GM18520 (cell line): ENCODE results near the gene CCDC83.
A peak's percentile ranks its signal among the peaks of the same experiment; 100 is the strongest.
"Not testable (repeated sequence)": the region's sequence is repeated elsewhere in the genome, so short reads cannot be mapped to it uniquely, and the experiment has no call there.

Experiments used
- ATAC-seq: cut with Tn5 transposase; IDR thresholded peaks from one replicate; pipeline ENCODE4 v1.9.1; 2021; ENCODE audit not compliant: unreplicated experiment

CCDC83 gene

GRCh38 chr11:85939099-85940015 is 84.2 kb downstream of the CCDC83 start:
- ATAC-seq, result no peak

DNA sequence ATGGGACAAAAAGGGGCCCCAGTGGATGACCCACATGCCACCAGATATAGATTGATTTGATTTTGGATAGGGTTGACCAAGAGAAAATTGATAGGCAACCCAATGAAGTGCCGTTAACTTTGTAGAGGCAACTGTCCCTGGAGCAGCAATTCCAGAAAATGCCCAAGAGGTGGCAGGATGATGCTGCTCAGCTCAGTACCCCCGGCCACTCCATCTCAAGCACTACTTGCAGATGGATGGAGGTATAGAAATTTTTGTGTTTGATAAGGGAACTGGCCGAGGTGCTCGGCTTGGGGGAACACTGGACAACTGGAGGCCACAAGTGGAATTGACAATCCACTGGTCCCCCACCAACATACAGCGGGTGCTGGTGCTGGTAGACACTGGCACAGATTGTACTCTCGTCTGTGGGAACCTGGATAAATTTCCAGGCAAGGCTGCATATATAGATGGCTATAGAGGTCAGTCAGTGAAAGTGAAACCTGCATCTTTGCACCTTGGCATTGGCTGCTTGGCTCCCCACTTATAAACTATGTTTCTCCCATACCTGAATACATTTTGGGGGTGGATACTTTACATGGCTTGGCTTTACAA is 86.3 kb downstream of the CCDC83 start:
- no peak for ATAC-seq

DNA sequence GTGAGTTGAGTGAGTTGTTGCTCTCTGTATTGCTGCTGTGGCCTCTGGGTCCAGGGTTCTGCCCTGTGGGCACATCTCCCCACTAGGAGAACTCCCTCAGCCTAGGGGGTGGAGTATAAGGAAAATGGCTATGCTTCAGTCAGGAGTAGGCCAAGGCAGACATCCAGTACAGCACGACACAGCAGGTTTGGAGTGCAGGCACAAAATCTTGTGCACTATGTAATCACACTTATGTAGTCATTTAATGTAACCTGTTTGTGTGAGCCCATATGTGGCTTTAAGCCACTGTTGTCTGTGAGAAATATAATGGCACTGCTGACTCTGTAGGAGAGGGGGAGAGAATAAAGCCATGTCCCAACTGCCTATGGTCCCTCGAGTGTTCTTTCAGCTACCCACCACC is 90.1 kb downstream of the CCDC83 start:
- no peak for ATAC-seq

GRCh38 chr11:85945788-85946187 is 90.6 kb downstream of the CCDC83 start:
- ATAC-seq, result no peak

DNA sequence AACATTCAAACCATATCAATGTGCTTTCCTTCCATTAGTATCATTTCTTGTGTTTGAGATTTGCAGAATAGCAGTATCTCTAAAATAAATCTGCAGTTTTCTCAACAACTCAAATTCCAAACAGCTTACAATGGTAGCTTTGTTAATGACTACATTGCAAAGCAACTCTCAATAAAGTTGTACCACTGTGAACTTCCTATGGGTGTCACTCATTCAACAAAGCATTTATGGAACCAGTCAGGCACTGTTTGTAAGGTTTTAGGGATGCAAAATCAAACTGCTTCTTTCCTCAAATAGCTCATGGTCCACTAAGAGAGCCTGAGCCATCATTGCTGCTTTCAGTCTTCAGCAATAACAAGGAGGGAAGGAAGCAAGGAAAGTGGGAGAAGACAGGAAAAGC is 91.0 kb downstream of the CCDC83 start:
- ATAC-seq, result no peak

GRCh38 chr11:85947431-85948272 is 92.5 kb downstream of the CCDC83 start:
- ATAC-seq, result peak; percentile 47

GRCh38 chr11:85948884-85949283 is 93.7 kb downstream of the CCDC83 start:
- peak; percentile 38 for ATAC-seq

GRCh38 chr11:85949798-85950197 is 94.6 kb downstream of the CCDC83 start:
- no peak for ATAC-seq

DNA sequence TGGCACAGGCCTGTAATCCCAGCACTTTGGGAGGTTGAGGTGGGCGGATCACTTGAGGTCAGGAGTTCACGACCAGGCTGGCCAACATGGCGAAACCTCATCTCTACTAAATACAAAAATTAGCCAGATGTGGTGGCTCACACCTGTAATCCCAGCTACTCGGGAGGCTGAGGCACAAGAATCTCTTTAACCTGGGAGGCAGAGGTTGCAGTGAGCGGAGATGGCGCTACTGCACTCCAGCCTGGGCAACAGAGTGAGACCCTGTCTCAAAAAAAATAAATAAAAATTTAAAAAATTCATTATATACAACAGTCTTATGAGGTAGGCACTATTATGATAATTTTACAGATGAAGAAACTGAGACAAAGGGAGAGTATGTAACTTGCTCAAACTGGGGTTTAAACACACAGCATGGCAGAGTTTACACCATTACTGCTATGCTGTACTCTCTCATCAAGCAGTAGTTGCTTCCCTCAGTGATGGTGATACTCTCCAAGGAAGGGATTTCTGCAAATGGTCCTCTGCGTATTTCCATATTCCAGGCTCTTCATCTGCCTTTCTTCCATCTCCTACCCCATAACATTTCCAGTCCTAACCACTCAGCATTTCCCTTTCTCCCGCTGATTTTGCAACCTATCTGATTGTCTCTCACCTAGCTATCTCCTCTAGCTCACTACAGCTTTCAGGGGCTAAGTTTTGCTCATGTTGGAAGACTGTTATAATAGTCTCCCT is 95.3 kb downstream of the CCDC83 start:
- ATAC-seq, result no peak

DNA sequence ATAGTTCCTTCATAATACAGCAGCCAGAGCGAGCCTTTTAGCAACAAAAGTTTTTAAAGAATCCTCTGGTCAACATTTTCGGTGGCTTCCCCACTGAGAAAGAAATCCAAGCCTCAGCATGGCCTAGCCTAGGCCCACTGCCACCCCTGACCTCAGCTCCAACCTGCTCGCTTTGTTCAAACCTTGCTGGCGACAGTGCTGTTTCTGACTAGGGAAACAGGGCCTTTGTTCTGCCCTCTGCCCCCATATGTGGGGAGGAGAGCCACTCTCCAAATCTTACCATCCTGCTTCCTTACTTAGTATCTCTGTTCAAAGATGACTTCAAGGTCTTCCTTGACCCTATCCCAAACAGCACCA is 95.8 kb downstream of the CCDC83 start:
- no peak for ATAC-seq

DNA sequence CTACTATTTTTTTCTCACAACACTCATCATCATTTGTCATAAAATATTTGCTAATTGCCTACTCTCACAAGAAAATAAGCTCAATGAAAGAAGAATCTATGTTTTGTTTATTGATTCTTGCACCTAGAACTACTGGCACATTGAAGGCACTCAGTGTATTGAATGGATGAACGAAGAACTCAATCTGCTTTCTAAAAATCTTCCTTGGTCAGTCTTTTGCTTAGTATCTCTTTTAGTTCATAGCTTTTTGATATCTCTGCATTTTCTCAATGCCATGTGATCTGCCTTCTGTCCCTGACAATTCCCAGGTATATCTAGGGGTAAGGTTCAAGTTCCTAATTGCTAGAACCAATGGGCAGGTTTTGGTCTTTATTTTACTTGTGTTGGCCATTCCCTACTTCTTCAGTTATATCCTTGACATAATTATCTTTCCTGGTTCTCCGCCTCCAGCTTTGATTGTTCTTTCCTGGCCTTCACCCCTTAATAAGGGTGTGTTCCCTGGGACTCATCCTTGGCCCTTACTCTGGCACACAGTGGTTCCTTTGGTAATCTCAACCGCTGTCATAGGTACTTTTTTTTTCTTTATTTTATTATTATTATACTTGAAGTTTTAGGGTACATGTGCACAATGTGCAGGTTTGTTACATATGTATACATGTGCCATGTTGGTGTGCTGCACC is 96.4 kb downstream of the CCDC83 start:
- ATAC-seq, result no peak

- ATAC-seq, result not testable (repeated sequence)
Observed at GRCh38 chr11:85952108-85952485, 96.9 kb downstream of the CCDC83 start.

DNA sequence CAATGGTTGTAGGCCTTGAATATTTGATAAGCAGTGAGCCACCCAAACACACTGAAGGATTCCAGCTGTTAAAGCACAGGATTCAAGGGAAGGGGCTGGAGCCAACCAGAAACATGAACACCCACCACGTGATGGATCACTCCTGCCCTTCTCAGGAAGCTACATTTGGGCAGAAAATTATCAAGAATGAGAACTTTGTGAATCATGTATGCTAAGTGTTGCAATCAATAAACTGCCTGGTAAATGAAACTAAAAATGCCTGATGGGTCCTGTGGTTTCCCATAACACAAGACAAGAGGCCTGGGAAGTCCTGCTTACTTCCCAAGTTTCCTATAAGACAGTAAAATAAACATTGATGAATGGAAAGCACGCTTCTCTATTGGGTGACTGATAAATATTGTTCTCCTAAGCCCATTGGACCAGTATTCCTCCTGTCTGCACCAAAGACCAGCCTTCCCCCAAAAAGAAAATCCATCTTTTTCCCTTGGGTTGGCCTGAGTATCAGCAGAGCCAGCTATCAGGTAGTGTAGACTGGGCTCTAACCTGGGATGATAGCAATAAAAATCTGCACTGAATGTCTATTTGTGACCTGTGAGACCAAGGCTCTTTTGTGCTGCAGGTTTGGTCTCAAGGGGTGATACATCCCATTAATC is 98.4 kb downstream of the CCDC83 start:
- no peak for ATAC-seq

DNA sequence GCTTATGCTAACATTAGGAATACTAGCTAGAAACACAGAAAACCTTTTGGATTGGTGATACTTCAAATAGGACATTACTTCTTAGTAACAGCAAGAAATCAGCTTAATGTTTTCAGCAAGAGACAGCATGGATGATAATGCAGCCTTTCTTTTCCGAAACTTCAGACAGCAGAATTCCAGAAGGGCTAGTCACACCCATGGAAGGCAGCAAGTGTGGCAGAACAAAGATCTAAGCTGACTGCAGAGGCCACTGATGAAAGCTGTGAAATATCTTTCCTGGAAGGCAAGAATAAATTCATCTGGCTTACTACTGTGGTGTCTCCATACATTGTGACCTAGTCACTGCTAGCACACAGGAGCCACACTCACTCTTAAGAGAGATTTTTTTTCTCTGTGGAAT is 100.3 kb downstream of the CCDC83 start:
- ATAC-seq, result no peak

- no peak for ATAC-seq
Observed at GRCh38 chr11:85960678-85961077, 105.5 kb downstream of the CCDC83 start.

- no peak for ATAC-seq
Observed at GRCh38 chr11:85961130-85961529, 105.9 kb downstream of the CCDC83 start.

GRCh38 chr11:85961930-85962363 is 106.8 kb downstream of the CCDC83 start:
- ATAC-seq, result no peak

DNA sequence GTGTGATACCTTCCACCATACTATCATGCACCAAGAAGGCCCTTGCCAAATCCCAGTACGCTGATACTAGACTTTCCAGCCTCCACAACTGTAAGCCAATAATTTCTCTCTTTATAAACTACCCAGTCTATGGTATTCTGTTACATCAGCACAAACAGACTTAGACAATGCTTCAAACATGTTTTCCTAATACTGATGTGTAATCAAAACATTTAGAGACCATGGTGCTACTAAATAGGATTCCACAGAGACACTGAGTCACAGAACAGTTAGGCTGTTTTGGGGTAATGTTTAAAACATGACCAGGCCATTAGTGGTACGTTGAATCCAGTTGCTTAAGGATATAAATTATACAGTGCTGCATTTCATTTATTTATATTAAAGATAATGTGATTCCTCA is 110.0 kb downstream of the CCDC83 start:
- no peak for ATAC-seq

DNA sequence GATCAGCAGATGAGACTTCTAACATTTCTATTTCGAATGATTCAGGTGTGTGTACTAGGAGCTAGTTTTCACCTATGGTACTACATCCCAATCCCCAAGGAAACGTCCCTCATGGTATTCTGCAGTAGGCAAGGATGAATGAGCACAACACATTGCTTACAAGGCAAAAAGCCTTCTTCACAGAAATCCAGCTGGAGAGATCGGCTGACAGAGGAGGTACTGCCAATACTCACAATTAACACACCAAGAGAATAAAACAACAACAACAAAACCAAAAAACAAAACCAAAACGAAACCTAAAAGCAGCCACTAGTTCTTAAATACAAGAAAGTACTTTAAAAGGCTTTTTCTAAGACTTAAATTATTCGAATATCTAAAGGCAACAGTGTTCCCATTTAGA is 112.3 kb downstream of the CCDC83 start:
- no peak for ATAC-seq
